ENCODE measurements around the gene KLC1.
A peak's percentile ranks its signal among the peaks of the same experiment; 100 is the strongest.
"Not testable (repeated sequence)": the region's sequence is repeated elsewhere in the genome, so short reads cannot be mapped to it uniquely, and the experiment has no call there.

KLC1 gene

DNA sequence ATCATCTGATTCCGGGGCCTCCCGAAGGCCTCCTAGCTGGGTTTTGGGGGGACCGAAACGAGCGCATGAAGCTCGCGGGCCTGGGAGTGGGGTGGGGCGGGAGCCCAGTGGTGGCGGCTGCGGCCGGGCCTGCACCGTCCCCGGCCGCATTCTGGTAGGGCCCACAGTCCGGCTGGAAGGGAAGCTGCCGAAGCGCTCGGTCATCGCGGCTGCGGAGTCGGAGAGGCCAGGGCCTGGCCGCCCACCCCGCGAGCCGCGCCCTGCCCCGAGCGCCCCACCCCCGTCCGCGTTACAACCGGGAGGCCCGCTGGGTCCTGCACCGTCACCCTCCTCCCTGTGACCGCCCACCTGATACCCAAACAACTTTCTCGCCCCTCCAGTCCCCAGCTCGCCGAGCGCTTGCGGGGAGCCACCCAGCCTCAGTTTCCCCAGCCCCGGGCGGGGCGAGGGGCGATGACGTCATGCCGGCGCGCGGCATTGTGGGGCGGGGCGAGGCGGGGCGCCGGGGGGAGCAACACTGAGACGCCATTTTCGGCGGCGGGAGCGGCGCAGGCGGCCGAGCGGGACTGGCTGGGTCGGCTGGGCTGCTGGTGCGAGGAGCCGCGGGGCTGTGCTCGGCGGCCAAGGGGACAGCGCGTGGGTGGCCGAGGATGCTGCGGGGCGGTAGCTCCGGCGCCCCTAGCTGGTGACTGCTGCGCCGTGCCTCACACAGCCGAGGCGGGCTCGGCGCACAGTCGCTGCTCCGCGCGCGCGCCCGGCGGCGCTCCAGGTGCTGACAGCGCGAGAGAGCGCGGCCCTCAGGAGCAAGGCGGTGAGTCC is at the start of gene KLC1:
KLC1 (plus strand) TSS at position 528 of the 819 bp plus-strand sequence. CDS start 25,354 bp downstream, outside the sequence.
- peak; percentile 85 for DNase-seq (ENCODE audit: low spot score)

DNA sequence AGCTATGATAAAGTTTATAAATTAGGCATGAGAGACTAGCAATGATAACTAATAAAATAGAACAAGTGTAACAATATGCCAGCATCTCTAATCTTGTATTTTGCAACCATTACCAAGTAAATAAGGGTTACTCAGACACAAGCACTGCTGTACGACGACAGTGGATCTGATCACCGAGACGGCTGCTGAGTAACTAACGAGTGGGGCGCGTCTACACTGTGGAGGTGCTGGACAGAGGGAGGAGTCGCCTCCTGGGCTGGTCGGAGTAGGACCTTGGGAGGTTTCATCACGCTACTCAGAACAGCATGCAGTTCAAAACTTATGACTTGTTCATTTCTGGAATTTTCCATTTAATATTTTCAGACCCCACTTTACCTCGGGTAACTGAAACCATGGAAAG is 47.8 kb upstream of the KLC1 start:
- no peak for DNase-seq (ENCODE audit: low spot score)

DNA sequence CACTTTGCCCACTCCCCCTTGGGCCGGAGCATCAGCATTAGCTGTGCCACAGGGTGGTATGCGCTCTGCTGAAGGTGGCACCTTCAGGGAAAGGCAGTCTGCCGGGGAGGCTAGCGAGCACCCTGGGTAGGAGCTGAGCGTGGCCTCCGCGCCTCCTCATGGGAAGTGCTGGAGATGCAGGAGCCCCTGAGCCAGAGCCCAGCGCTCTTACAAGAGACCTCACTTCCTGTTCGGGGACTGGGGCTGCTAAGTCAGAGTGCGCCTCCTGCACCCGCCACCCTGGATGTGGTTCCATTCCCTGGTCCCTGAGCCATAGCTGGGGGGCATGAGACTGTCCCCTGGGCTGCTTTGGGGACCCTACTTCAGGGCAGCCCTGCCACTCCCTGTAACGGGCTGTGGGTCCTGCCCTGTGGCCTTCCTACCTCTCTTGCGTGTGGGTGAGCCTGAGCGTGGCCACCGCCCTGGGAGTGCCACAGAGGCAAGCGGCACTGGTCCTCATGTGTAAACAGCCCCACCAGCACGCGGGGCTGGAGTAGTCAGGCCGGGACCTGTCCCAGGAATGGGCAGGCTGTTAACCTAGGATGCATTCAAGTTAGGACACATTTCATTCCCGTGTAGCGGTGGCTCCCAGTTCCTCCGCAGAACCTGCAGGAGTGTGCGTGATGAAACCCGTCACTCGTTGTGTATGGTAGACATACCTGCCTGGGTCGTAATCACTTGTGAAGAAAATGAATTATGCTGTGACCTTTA is 46.9 kb upstream of the KLC1 start:
- no peak for DNase-seq (ENCODE audit: low spot score)

DNA sequence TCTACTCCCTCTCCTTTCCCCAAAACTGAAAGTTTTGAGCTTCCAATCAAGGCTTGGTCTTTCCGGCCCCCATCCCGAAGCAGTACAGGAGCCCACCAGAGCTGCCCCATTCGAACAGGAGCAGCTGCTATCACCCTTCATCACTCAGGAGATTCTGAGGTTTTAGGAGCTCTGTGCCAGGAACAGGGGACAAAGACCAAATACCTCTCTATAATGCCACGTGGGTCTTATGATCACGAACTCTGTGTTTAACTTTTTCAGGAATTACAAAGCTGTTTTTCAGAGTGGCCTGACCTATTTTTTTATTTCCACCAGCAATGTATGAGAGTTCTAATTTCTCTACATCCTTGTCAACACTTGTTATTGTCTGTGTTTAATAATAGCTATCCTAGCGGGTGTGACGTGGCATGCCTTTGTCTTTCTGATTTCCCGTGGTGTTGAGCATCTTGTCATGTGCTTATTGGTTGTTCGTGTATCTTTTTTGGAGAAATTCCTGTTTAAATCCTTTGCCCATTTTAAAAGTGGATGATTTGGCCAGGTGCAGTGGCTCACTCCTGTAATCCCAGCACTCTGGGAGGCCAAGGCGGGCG is 44.6 kb upstream of the KLC1 start:
- DNase-seq (ENCODE audit: low spot score): no peak

DNA sequence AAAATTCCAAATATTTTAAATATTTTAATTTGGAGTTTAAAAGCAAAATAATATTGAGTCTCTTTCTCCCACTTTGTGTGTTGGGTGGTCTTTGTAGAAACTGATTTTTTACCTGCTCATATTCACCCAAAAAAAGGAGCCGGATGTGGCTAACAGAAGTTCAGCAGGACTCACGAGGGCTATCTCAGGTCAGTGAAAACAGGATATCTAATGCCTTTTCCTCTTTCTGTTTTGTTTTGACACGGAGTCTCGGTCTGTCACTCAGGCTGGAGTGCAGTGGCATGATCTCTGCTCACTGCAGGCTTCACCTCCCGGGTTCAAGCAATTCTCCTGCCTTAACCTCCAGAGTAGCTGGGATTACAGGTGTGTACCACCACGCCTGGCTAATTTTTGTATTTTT is 35.4 kb upstream of the KLC1 start:
- peak; percentile 24 for DNase-seq (ENCODE audit: low spot score)

DNA sequence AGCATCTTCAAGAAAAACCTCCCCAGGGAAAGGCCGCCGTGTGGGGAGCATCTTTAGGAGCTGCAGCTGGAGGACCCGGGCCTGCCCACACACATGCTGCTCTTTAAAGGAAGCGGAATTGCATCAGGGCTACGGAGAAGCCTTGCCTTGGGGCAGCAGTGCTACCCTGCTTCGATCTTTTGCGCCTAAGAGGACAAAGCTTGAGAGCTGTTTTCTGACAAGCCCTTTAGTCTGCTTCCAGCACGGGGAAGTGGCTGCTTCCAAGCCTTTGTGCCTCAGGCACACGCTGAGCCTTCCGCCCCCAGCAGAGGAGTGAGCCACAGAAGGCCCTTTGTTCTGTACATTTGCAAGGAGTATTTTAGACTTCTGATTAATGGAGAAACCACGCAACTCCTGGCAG is 34.7 kb upstream of the KLC1 start:
- DNase-seq (ENCODE audit: low spot score): no peak

DNA sequence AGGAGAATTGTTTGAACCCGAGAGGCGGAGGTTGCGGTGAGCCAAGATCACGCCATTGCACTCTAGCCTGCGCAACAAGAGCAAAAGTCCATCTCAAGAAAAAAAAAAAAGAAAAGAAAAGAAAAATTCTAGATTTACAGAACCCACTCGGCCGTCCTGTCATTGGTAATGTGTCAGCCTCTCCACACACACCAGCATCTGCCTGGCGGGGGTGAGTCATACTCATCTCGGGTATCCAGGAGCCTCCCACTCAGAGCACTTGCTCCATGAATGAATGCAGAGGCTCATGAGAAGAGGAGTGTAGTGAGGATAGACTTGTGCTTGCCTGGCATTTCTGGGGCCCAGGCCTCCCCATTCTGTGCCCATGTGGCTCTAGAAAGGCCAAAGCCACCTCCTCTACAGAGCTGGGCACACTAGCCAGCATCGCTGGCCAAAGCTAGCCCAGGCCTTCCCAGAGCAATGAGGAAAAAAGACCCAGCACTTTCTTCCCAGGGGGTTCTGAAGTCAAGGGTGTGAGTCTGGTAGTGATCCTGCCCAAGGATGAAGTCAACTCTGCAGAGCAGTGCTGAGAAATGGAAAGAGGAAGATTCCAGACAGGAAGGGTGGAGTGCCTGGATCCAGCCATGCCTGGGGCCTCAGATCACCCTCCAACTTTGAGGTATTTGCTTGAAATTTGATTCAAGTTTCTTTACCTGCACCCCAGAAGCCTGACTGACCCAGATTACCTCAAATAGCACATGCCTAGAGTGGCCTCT is 31.2 kb upstream of the KLC1 start:
- no peak for DNase-seq (ENCODE audit: low spot score)

DNA sequence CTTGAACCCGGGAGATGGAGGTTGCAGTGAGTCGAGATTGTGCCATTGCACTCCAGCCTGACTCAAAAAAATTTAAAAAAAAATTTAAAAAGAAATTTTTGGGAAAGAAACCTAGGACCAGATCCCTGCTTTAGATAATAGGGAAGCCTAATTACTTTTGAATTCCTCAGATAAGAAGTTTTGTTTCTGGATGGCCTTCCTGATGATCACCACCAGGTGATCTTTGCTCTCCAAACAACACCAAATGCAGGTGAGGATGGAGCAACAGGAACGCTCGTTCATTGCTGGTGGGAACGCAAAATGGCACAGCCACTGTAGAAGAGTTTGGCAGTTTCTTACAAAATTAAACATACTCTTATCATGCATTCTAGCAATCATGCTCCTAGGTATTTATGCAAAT is 28.5 kb upstream of the KLC1 start:
- no peak for DNase-seq (ENCODE audit: low spot score)

DNA sequence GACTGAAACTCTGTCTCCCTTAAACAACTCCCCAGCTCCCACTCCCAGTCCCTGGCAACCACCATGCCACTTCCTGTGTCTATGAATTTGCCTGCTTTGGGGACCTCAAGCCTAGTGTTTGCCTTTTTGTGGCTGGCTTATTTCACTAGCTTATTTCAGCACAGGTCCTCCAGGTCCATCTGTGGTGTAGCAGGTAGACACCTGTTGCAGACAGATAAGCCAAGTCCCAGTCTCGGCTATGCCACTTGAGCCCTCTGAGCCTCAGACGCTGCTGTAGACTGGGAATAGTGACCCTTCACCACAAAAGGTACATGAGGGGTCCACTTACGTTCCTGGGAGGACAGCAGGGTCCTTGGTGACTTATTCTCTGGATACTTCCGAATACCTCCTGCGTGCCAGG is 24.4 kb upstream of the KLC1 start:
- no peak for DNase-seq (ENCODE audit: low spot score)

DNA sequence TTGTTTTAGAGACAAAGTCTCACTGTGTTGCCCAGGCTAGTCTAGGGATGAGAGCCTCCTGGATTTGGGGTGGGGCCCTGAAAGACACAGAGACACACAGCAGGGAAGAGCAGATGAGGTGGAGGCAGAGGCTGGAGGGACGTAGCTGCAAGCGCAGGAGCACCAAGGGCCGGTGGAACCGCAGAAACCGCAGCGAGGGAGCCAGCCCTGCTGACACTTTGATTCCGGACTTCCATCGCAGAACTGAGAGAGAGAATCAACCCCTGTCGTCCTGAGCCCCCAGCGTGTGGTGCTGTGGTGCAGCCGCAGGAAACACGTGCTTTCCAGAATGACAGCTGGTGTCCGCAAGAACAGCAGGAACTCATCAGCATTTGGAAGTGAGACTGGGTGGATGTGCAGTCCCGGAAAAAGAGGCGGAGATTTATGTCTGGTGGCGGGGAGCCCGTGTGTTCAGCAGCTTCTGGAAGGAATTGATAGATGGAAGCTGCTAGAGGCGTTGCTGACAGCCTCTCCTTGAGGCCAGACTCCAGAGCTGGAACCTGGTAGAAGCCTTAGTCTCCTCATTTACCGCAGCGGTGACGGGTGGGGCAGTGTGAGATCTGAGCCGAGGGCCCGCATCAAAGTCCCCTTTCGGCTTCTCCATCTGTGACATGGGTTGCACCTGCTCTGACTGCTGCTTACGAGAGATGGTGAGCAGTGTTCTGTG is 21.9 kb upstream of the KLC1 start:
- peak; percentile 76 for DNase-seq (ENCODE audit: low spot score)

DNA sequence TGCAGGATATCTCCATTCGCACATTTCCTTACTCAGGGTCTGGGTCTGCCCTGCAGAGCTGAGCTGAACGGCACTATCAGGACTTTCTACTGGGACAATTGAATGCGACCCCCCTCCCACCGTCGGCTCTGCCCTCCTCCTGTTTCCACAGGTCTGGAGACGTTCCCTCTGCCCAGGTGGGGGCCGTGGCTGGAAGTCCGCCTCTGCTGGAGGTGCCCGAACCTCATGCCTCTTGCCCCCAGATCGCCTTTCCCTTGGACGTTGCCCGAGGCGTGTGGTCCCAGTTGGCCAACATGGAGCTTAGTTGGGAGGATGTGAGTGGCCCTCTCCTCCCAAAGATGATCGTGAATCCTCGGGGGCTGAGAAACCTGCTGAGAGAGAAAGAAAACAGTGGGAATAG is 21.2 kb upstream of the KLC1 start:
- no peak for DNase-seq (ENCODE audit: low spot score)

DNA sequence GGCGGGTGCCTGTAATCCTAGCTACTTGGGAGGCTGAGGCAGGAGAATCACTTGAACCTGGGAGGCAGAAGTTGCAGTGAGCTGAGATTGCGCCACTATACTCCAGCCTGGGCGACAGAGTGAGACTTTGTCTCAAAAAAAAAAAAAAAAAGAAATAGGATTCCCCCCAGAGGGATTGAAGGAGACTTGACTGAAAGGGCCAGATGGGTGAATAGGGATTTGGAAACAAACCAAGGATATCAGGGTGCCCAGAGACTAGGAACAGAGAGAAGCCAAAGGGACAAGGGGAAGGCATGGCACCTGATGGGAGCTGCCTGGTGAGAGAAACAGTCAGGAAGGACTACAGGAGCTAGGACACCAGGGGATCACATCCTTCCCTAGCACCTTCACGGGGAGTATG is 19.9 kb upstream of the KLC1 start:
- DNase-seq (ENCODE audit: low spot score): not testable (repeated sequence)

DNA sequence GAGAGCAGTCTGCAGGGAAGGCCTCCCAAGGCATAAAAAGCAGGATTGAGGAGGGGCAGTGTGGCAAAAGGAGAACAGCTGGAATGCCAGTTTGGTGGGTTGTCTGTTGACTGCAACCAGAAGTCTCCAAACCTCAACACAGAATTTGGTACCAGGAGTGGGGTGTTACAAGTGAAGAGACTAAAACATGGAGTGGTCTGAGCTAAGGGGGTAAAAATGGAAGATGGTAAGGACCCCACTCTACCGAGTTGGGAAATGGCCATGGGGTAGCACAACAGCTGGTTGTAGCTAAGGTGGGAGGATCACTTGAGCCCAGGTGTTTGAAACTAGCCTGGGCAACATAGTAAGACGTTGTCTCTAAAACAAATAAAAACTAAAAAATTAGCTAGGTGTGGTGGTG is 17.8 kb upstream of the KLC1 start:
- DNase-seq (ENCODE audit: low spot score): no peak

DNA sequence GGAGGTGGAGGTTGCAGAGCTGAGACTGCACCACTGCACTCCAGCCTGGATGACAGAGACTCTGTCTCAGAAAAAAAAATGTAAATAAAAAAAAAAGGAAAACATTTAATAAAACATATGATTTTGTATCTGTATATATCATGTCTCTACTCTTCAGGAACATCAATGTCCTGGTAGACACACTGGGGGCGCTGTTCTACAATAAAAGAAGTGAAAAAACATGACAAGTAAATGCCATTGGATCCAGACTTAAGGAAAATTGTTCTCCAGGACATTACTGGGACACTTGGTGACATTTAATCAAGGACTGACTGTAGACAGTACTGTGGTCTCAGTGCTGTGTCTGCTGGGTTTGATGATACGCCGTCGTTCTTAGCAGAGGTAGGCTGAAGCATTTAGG is 15.5 kb upstream of the KLC1 start:
- no peak for DNase-seq (ENCODE audit: low spot score)

DNA sequence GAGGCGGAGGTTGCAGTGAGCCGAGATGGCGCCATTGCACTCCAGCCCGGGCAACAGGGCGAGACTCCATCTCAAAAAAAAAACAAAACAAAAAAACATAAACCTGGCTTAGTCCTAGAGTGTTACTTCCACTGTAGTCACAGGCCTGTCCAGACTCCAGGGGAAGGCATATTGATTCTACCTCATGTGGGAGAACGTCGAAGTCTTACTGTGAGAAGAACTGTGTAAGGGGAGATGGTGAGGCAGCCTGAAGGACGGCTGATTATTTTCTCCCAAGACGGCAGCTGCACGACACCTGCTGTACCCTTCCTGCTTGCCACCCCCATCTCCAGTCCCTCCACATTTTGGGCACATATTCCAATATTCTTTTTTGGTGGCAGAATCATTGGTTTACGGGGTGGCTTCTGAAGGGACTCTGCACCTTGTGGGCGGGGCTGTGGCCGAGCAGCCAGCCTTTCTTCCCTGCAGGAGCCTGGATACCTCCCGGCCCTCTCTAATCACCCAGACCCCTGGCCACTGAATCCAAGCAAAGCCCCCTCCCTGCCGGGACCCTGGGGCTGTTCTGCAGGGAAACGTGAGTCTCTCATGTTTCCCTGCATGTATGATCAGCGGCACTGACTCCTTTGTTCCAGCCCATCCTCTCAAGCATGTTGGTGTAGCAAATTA is 12.2 kb upstream of the KLC1 start:
- no peak for DNase-seq (ENCODE audit: low spot score)

DNA sequence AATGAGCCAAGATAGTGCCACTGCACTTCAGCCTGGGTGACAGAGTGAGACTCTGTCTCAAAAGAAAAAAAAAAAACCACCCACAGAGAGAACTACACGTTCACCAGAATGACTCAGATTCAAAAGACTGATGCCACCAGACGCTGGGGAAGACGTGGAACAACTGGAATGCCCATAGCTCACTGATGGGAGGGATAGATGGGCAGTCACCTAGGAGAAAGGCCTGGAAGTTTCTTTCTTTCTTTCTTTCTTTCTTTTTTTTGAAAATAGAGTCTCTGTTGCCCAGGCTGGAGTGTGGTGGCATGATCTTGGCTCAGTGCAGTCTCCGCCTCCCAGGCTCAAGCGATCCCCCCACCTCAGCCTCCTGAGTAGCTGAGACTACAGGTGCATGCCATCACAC is 10.0 kb upstream of the KLC1 start:
- DNase-seq (ENCODE audit: low spot score): no peak

DNA sequence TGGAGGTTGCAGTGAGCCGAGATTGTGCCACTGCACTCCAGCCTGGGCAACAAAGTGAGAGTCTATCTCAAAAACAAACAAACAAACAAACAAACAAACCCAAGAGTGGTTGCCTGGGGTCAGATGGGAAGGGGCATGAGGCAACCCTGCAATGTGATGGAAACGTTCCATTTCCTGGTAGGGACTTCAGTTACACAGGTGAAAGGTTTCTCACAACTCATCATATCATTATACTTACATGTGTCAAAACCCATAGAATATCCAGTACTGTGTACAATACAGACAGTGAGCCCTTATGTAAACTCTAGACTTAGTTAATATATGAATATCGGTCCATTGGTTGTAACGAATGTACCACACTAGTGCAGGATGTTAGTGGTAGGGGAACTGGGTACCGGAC is 7.2 kb upstream of the KLC1 start:
- DNase-seq (ENCODE audit: low spot score): no peak

DNA sequence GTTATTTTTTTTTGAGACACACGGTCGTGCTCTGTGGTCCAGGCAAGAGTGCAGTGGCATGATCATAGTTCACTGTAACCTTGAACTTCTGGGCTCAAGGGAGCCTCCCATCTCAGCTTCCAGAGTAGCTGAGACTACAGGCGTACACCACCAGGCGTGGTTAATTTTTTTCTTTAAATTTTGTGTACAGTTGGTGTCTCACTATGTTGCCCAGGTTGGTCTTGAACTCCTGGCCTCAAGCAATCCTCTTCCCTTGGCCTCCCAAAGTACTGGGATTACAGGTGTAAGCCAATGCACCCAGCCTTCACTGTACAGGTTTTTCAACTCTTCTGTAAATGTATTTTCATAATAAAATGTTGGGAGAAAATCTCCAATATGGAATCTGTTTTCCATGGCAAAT is 5.7 kb upstream of the KLC1 start:
- DNase-seq (ENCODE audit: low spot score): no peak

DNA sequence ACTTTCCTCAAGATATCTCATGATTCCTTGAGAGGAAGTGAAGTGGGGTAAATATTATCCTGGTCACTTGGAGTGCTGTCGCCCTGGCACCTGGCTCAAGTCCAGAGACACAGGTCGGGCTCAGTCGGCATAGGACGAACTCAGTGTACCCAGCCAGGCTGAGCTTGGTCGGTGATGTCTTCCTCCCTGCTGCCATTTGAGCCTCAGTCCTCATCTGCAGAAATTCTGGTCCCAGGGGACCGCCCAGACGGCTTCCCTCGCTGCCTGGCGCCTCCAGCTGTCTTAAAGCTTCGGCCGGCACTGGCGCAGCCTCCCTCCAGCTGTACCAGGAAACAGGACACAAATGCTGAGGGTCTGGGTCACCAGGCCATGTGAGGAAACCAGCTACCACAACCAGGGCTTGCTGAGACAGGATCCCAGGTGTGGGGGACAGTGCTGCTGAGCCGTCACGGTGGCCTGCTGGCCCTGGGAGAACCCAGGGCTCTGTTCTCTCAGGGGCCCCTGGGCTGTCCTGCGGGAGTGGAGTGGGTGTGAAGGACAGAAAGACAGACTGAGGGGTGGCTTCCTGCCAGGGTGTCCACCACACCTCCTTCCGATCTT is 5.0 kb upstream of the KLC1 start:
- no peak for DNase-seq (ENCODE audit: low spot score)

DNA sequence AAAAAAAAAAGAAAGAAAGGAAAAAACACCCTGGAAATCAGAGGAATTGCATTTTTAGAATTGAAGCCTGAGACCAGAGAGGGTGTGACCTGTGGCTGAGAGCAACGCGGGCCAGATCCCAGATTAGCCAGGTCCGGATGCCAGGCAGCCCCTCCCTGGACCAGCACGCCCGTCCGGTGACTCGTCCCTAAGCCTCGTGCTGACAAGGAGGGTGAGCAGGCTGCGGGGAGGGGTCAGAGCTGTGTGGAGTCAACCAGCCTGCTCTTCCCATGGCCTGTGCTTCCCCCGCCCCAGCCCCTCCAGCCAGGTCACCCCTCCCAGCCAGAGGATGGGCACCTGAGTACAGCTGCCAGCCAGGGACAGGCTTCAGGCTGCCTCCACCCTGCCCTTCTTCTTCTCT is 4.2 kb upstream of the KLC1 start:
- DNase-seq (ENCODE audit: low spot score): no peak

Data from activated CD4-positive, alpha-beta T cell treated with anti-CD3 and anti-CD28 coated beads, Interleukin-2, Interleukin-4, amounts not matched to agents 100 ng/mL and 50 ng/mL, durations not matched to agents 16 hours and 8 hours (primary cell).